ENCODE measurements around the gene GALNS. TPM values are rescaled to one million over a fixed set of nuclear protein-coding genes. Genes with fewer than 3 reads are reported as not detected.

GALNS gene
- total and polyA plus RNA-seq, 2 experiments from 2014 or later = 19.6 to 53.5 TPM

DNA sequence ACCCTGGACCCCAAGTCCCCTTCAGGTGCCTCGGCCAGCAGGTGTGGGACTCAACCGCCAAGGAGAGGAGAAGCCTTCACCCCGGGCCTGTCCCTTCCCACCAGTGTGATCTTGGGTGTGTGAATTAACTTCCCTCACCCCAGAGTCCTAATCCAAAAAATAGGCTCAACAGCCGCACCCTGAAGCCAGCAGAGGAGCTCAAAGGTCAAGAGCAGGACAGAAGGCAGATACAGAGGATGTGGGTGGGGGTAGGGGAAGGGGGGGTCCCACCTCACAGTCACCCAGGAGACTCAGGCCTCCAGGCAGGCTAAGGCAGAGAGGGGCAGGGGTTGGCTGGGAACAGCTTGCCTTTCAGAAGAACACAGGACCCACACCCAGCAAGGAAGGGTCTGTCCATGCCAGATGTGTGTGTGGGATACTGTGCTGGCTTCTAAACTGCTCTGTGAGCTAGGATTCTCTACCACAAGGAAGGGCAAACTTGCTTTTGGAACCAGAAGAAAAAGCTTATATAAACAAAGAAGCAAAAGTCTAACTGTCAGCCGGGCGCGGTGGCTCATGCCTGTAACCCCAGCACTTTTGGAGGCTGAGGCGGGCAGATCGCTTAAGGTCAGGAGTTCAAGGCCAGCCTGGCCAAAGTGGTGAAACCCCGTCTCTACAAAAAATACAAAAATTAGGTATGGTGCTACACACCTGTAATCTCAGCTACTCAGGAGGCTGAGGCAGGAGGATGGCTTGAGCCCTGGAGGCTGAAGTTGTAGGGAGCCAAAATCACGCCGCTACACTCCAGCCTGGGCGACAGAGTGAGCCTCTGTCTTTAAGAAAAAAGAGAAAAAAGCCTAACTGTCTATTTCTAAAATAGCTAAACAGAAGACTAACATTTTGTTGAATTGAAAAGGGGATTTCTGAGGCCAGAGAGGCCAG lies 76.3 kb downstream of the GALNS start:
- no peak overlapping the region for H3K4me3 ChIP-seq
- no peaks in the 10 kb centered on the region for H3K9me3 ChIP-seq (ENCODE audit: low read depth)
- peak overlapping the region; percentile 1 for H3K27ac ChIP-seq
- no peak overlapping the region for H2AFZ ChIP-seq
- H3K9me2 ChIP-seq (replicated peaks; ENCODE audit: insufficient read depth) = no peaks in the 10 kb centered on the region
- peak overlapping the region; percentile 45 for H3K4me2 ChIP-seq
- peaks cover 77% of the 10 kb centered on the region for H3K79me2 ChIP-seq
- no peak for DNase-seq (ENCODE audit: low spot score)
- peaks cover 15% of the 10 kb centered on the region for H4K20me1 ChIP-seq (ENCODE audit: insufficient read depth, poor library complexity, severe bottlenecking)
- H3K27me3 ChIP-seq = no peaks in the 10 kb centered on the region
- WGBS (ENCODE audit: low lambda C conversion rate, missing lambda C conversion rate) = 80% methylated on average over 13 of the region's 13 CpGs
- H3K4me1 ChIP-seq (ENCODE audit: insufficient read depth) = peaks cover 45% of the 10 kb centered on the region
- TF ChIP-seq EZH2phosphoT487 (IDR thresholded peaks at IDR 0.05; ENCODE audit: low read depth, severe bottlenecking, unreplicated experiment) (no peak), CTCF (IDR thresholded peaks at IDR 0.05; ENCODE audit: poor library complexity) (no peak), EZH2 (IDR thresholded peaks at IDR 0.05; ENCODE audit: borderline replicate concordance) (no peak)
- H3K36me3 ChIP-seq (replicated peaks; ENCODE audit: insufficient read depth, low read depth) = no peaks in the 10 kb centered on the region

- peaks cover 45% of the 10 kb centered on the region for H3K4me1 ChIP-seq (ENCODE audit: insufficient read depth)
- H3K9me3 ChIP-seq (ENCODE audit: low read depth) = no peaks in the 10 kb centered on the region
- H3K4me3 ChIP-seq = no peak overlapping the region
- H3K27ac ChIP-seq = peak overlapping the region; percentile 1
- no peak overlapping the region for H2AFZ ChIP-seq
- H3K27me3 ChIP-seq = no peaks in the 10 kb centered on the region
- TF ChIP-seq EZH2phosphoT487 (IDR thresholded peaks at IDR 0.05; ENCODE audit: low read depth, severe bottlenecking, unreplicated experiment) (no peak), EZH2 (IDR thresholded peaks at IDR 0.05; ENCODE audit: borderline replicate concordance) (no peak), CTCF (IDR thresholded peaks at IDR 0.05; ENCODE audit: poor library complexity) (no peak)
- peaks cover 15% of the 10 kb centered on the region for H4K20me1 ChIP-seq (ENCODE audit: insufficient read depth, poor library complexity, severe bottlenecking)
- peak overlapping the region; percentile 45 for H3K4me2 ChIP-seq
- H3K79me2 ChIP-seq = peaks cover 83% of the 10 kb centered on the region
- no peaks in the 10 kb centered on the region for H3K36me3 ChIP-seq (replicated peaks; ENCODE audit: insufficient read depth, low read depth)
- no peak for DNase-seq (ENCODE audit: low spot score)
- no peaks in the 10 kb centered on the region for H3K9me2 ChIP-seq (replicated peaks; ENCODE audit: insufficient read depth)
- 74% methylated on average over 28 of the region's 34 CpGs for WGBS (ENCODE audit: low lambda C conversion rate, missing lambda C conversion rate)
These were observed 77.2 kb downstream of the GALNS start for GRCh38 chr16:88779406-88780141.

DNA sequence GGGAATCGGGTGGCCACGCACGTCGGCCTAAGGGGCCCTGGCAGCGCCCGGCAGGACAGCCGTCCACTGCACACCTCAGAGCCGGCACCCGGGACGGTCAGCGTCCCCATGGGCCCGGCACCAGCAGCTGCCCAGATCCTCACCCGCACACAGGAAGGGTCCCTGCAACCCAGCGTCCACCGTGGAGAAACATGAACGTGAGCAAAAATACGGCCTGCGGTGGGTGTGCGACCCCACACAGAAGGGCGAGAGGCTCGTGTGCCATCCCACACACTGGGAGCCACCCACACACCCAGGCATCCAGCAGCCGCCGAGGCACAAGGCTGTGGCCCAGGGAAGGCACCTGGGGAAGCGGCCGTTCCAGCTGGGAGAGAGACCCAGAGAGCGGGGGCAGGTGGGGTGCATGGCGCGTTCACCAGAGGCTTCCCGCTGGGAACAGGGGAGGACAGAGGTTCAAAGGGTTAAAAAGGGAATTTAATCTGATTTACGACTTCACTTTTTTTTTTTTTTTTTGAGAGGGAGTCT lies 78.1 kb downstream of the GALNS start:
- H4K20me1 ChIP-seq (ENCODE audit: insufficient read depth, poor library complexity, severe bottlenecking) = peaks cover 14% of the 10 kb centered on the region
- TF ChIP-seq CTCF (IDR thresholded peaks at IDR 0.05; ENCODE audit: poor library complexity) = no peak
- TF ChIP-seq EZH2 (IDR thresholded peaks at IDR 0.05; ENCODE audit: borderline replicate concordance) = no peak
- no peak for TF ChIP-seq EZH2phosphoT487 (IDR thresholded peaks at IDR 0.05; ENCODE audit: low read depth, severe bottlenecking, unreplicated experiment)
- WGBS (ENCODE audit: low lambda C conversion rate, missing lambda C conversion rate) = 92% methylated on average over 30 of the region's 30 CpGs

More for the DNA sequence above, 78.1 kb downstream of the GALNS start:
- peaks cover 81% of the 10 kb centered on the region for H3K79me2 ChIP-seq
- H3K4me3 ChIP-seq = no peak overlapping the region
- H3K27ac ChIP-seq = no peak overlapping the region
- no peak overlapping the region for H3K4me2 ChIP-seq
- H3K27me3 ChIP-seq = no peaks in the 10 kb centered on the region
- no peak overlapping the region for H2AFZ ChIP-seq
- DNase-seq (ENCODE audit: low spot score) = no peak
- H3K36me3 ChIP-seq (replicated peaks; ENCODE audit: insufficient read depth, low read depth) = no peaks in the 10 kb centered on the region
- peaks cover 49% of the 10 kb centered on the region for H3K4me1 ChIP-seq (ENCODE audit: insufficient read depth)
- no peaks in the 10 kb centered on the region for H3K9me2 ChIP-seq (replicated peaks; ENCODE audit: insufficient read depth)
- H3K9me3 ChIP-seq (ENCODE audit: low read depth) = no peaks in the 10 kb centered on the region
